H9 (cell line): Measurements from ENCODE around the gene COX6B1. TPM values are rescaled to one million over a fixed set of nuclear protein-coding genes. Genes with fewer than 3 reads are reported as not detected.
"Not testable (repeated sequence)": the region's sequence is repeated elsewhere in the genome, so short reads cannot be mapped to it uniquely, and the experiment has no call there.

ENCODE experiments used
- DNase-seq: peaks from one replicate; pipeline ENCODE4 v3.0.0-alpha.2; 2017
- H2AFZ ChIP-seq: one replicate; pipeline ENCODE4 v1.6.1; 2013; ENCODE audit warnings: mild to moderate bottlenecking, low read length, control low read depth, moderate library complexity
- H2AK5ac ChIP-seq: 2 replicates; pipeline ENCODE4 v1.6.1; 2013; ENCODE audit warnings: low read length, control low read depth, mixed read lengths; ENCODE audit not compliant: insufficient read length
- H2BK120ac ChIP-seq: one replicate; pipeline ENCODE4 v1.6.1; 2013; ENCODE audit warnings: low read depth, mild to moderate bottlenecking, low read length, control low read depth, inconsistent platforms; ENCODE audit not compliant: poor library complexity, severe bottlenecking
- H2BK12ac ChIP-seq: 2 replicates; pipeline ENCODE4 v1.6.1; 2013; ENCODE audit warnings: low read length, control low read depth, mixed read lengths, low read depth; ENCODE audit not compliant: insufficient read length
- H2BK15ac ChIP-seq: 2 replicates; pipeline ENCODE4 v1.6.1; 2013; ENCODE audit warnings: low read depth, low read length, control low read depth
- H2BK20ac ChIP-seq: one replicate; pipeline ENCODE4 v1.6.1; 2013; ENCODE audit warnings: low read depth, mild to moderate bottlenecking, low read length, control low read depth, inconsistent platforms; ENCODE audit not compliant: poor library complexity, severe bottlenecking
- H2BK5ac ChIP-seq: 2 replicates; pipeline ENCODE4 v1.6.1; 2013; ENCODE audit warnings: low read length, control low read depth, mixed read lengths; ENCODE audit not compliant: insufficient read length
- H3K14ac ChIP-seq: 2 replicates; pipeline ENCODE4 v1.6.1; 2013; ENCODE audit warnings: low read length, control low read depth; ENCODE audit not compliant: insufficient read depth
- H3K18ac ChIP-seq: 2 replicates; pipeline ENCODE4 v1.6.1; 2013; ENCODE audit warnings: low read depth, mild to moderate bottlenecking, mixed read lengths, low read length, control low read depth; ENCODE audit not compliant: insufficient read length
- H3K23ac ChIP-seq: 2 replicates; pipeline ENCODE4 v1.6.1; 2013; ENCODE audit warnings: low read length, control low read depth, mixed read lengths, low read depth; ENCODE audit not compliant: insufficient read length
- H3K23me2 ChIP-seq: 2 replicates; pipeline ENCODE4 v1.6.1; 2013; ENCODE audit warnings: low read depth, mild to moderate bottlenecking, mixed read lengths, low read length, control low read depth; ENCODE audit not compliant: insufficient read length, poor library complexity, severe bottlenecking
- H3K27ac ChIP-seq: 2 replicates; pipeline ENCODE4 v1.5.1; 2013; ENCODE audit warnings: low read length, control low read depth, mixed read lengths, low read depth; ENCODE audit not compliant: insufficient read length
- H3K27me3 ChIP-seq: 2 replicates; pipeline ENCODE4 v1.6.1; 2013; ENCODE audit warnings: low read length, control low read depth, inconsistent platforms; ENCODE audit not compliant: insufficient read depth
- H3K4ac ChIP-seq: 2 replicates; pipeline ENCODE4 v1.6.1; 2013; ENCODE audit warnings: low read depth, mild to moderate bottlenecking, control low read depth, inconsistent platforms, low read length, moderate library complexity
- H3K4me1 ChIP-seq: 2 replicates; pipeline ENCODE4 v1.6.1; 2013; ENCODE audit warnings: low read length, control low read depth, inconsistent platforms; ENCODE audit not compliant: insufficient read depth
- H3K4me2 ChIP-seq: 2 replicates; pipeline ENCODE4 v1.6.1; 2013; ENCODE audit warnings: low read length, control low read depth, mixed read lengths; ENCODE audit not compliant: insufficient read length, insufficient read depth
- H3K56ac ChIP-seq: 2 replicates; pipeline ENCODE4 v1.6.1; 2013; ENCODE audit warnings: low read depth, mild to moderate bottlenecking, mixed read lengths, low read length, control low read depth; ENCODE audit not compliant: insufficient read length
- H3K79me1 ChIP-seq: 2 replicates; pipeline ENCODE4 v1.6.1; 2013; ENCODE audit warnings: low read depth, mild to moderate bottlenecking, moderate library complexity, low read length, control low read depth, inconsistent platforms; ENCODE audit not compliant: insufficient read depth, poor library complexity, severe bottlenecking
- H3K79me2 ChIP-seq: 2 replicates; pipeline ENCODE4 v1.6.1; 2013; ENCODE audit warnings: low read length, control low read depth, inconsistent platforms; ENCODE audit not compliant: insufficient read depth
- H3K9ac ChIP-seq: 2 replicates; pipeline ENCODE4 v1.6.1; 2013; ENCODE audit warnings: low read length, control low read depth, mixed read lengths; ENCODE audit not compliant: insufficient read length; ENCODE audit errors: extremely low read depth
- H3K9me3 ChIP-seq: one replicate; pipeline ENCODE4 v1.6.1; 2013; ENCODE audit warnings: low read depth, low read length, inconsistent platforms; ENCODE audit not compliant: control insufficient read depth
- H3T11ph ChIP-seq: one replicate; pipeline ENCODE4 v1.6.1; 2013; ENCODE audit warnings: mild to moderate bottlenecking, low read length, control low read depth, inconsistent platforms
- H4K20me1 ChIP-seq: one replicate; pipeline ENCODE4 v1.6.1; 2013; ENCODE audit not compliant: control insufficient read depth, insufficient read length, insufficient read depth
- H4K5ac ChIP-seq: 2 replicates; pipeline ENCODE4 v1.6.1; 2013; ENCODE audit warnings: low read depth, mild to moderate bottlenecking, mixed read lengths, low read length, control low read depth; ENCODE audit not compliant: insufficient read length
- H4K8ac ChIP-seq: replicated peaks from 2 replicates; pipeline ENCODE4 v1.6.1; 2013; ENCODE audit warnings: low read length, control low read depth, mixed read lengths, low read depth; ENCODE audit not compliant: insufficient read length
- H4K91ac ChIP-seq: 2 replicates; pipeline ENCODE4 v1.6.1; 2013; ENCODE audit warnings: low read depth, mild to moderate bottlenecking, moderate library complexity, mixed read lengths, low read length, control low read depth; ENCODE audit not compliant: insufficient read length
- H3K27ac Mint-ChIP-seq, 3 experiments: 2 replicates in 2 of 3; 3 replicates in 1 of 3; pipeline ENCODE4 v1.8.0; 2020 to 2021; ENCODE audit warnings: mixed read lengths in 3 of 3, mild to moderate bottlenecking in 1 of 3, moderate library complexity in 1 of 3
- H3K27me3 Mint-ChIP-seq: 2 replicates; pipeline ENCODE4 v1.8.0; 2021; ENCODE audit warnings: low read depth, mild to moderate bottlenecking, moderate library complexity, mixed read lengths
- H3K36me3 Mint-ChIP-seq, 3 experiments: 2 replicates in 2 of 3; 3 replicates in 1 of 3; pipeline ENCODE4 v1.8.0; 2020 to 2021; ENCODE audit warnings: low read depth in 3 of 3, mixed read lengths in 3 of 3; ENCODE audit not compliant: insufficient read depth in 1 of 3
- H3K4me1 Mint-ChIP-seq, 2 experiments: 2 replicates each; pipeline ENCODE4 v1.8.0; 2020; ENCODE audit warnings: mixed read lengths in 2 of 2
- H3K4me3 Mint-ChIP-seq, 2 experiments: 2 replicates in 1 of 2; 3 replicates in 1 of 2; pipeline ENCODE4 v1.8.0; 2020 to 2021; ENCODE audit warnings: mild to moderate bottlenecking in 2 of 2, mixed read lengths in 2 of 2, moderate library complexity in 1 of 2
- H3K9me3 Mint-ChIP-seq, 2 experiments: 2 replicates in 1 of 2; 3 replicates in 1 of 2; pipeline ENCODE4 v1.8.0; 2020; ENCODE audit warnings: mild to moderate bottlenecking in 2 of 2, mixed read lengths in 2 of 2, moderate library complexity in 1 of 2
- WGBS: extraction: QIAGEN DNeasy Blood & Tissue Kit; methylation state at CpG from one replicate; pipeline ENCODE4 v1.1.7; 2013; ENCODE audit warnings: missing lambda C conversion rate, low lambda C conversion rate, mixed read lengths; ENCODE audit not compliant: insufficient read length; ENCODE audit errors: extremely low coverage; 5-methylcytosine and 5-hydroxymethylcytosine counted together
- total RNA-seq: library from RNA; stranded (reverse); gene quantifications from 2 replicates; pipeline ENCODE4 v1.2.1, GENCODE V29; 2021
- TF ChIP-seq, protein P1 (sequence below): fragments of 200-600 bp; sonication (generic); conservative IDR thresholded peaks from 3 replicates; pipeline ENCODE4 v1.8.0; 2021; ENCODE audit warnings: antibody characterized with exemption, mild to moderate bottlenecking

COX6B1 gene
- total RNA-seq, 1 experiment from 2014 or later: 432 TPM

GRCh38 chr19:35689836-35690235, 41.7 kb downstream of the COX6B1 start:
- DNase-seq: no peak
- no peak overlapping the region for H4K5ac ChIP-seq
- no peaks in the 10 kb centered on the region for H4K20me1 ChIP-seq
- no peaks in the 10 kb centered on the region for H3K27me3 ChIP-seq
- no peak overlapping the region for H3K56ac ChIP-seq
- H3K9me3 ChIP-seq: no peaks in the 10 kb centered on the region
- H3K4me1 ChIP-seq: no peaks in the 10 kb centered on the region
- no peak overlapping the region for H3T11ph ChIP-seq
- H2BK12ac ChIP-seq: no peak overlapping the region
- H2BK15ac ChIP-seq: no peak overlapping the region
- no peak overlapping the region for H3K4me2 ChIP-seq
- H3K79me2 ChIP-seq: no peaks in the 10 kb centered on the region
- H3K9ac ChIP-seq: no peak overlapping the region
- TF ChIP-seq, protein P1, sequence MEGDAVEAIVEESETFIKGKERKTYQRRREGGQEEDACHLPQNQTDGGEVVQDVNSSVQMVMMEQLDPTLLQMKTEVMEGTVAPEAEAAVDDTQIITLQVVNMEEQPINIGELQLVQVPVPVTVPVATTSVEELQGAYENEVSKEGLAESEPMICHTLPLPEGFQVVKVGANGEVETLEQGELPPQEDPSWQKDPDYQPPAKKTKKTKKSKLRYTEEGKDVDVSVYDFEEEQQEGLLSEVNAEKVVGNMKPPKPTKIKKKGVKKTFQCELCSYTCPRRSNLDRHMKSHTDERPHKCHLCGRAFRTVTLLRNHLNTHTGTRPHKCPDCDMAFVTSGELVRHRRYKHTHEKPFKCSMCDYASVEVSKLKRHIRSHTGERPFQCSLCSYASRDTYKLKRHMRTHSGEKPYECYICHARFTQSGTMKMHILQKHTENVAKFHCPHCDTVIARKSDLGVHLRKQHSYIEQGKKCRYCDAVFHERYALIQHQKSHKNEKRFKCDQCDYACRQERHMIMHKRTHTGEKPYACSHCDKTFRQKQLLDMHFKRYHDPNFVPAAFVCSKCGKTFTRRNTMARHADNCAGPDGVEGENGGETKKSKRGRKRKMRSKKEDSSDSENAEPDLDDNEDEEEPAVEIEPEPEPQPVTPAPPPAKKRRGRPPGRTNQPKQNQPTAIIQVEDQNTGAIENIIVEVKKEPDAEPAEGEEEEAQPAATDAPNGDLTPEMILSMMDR: no peak
- no peaks in the 10 kb centered on the region for H3K79me1 ChIP-seq
- H2BK120ac ChIP-seq: no peak overlapping the region
- no peak overlapping the region for H3K14ac ChIP-seq
- H2AFZ ChIP-seq: no peak overlapping the region
- Mint-ChIP-seq H3K27ac (no peak overlapping the region), H3K4me1 (peaks cover 3 to 8% of the 10 kb centered on the region in 2 experiments; a peak in 1 of 4 replicates), H3K27me3 (no peaks in the 10 kb centered on the region), H3K36me3 (no peaks in the 10 kb centered on the region), H3K4me3 (no peak overlapping the region), H3K9me3 (no peaks in the 10 kb centered on the region; a peak in 2 of 5 replicates)
- no peak overlapping the region for H2BK5ac ChIP-seq
- H3K23me2 ChIP-seq: no peaks in the 10 kb centered on the region
- no peak overlapping the region for H2AK5ac ChIP-seq
- H3K4ac ChIP-seq: no peak overlapping the region
- no peak overlapping the region for H2BK20ac ChIP-seq
- WGBS: no CpG with 5 or more reads among the region's 4 CpGs
- no peak overlapping the region for H3K18ac ChIP-seq
- H4K8ac ChIP-seq: no peak overlapping the region
- no peak overlapping the region for H4K91ac ChIP-seq
- no peak overlapping the region for H3K23ac ChIP-seq
- no peak overlapping the region for H3K27ac ChIP-seq

- H3K9me3 Mint-ChIP-seq, H4K20me1 ChIP-seq, H3K36me3 Mint-ChIP-seq, H4K8ac ChIP-seq, H3K27me3 Mint-ChIP-seq, H2BK15ac ChIP-seq, H3K18ac ChIP-seq, H3K56ac ChIP-seq, H3T11ph ChIP-seq, H3K4me1 Mint-ChIP-seq, H3K27me3 ChIP-seq, H3K27ac ChIP-seq, H3K14ac ChIP-seq, H3K23me2 ChIP-seq, H3K79me2 ChIP-seq, H2BK12ac ChIP-seq, H2BK20ac ChIP-seq, H3K9ac ChIP-seq, H2AK5ac ChIP-seq, H3K9me3 ChIP-seq, H4K5ac ChIP-seq, H3K4me3 Mint-ChIP-seq, H3K4me2 ChIP-seq, H3K23ac ChIP-seq, H2BK120ac ChIP-seq, H3K27ac Mint-ChIP-seq, H2AFZ ChIP-seq, H3K4me1 ChIP-seq, H3K4ac ChIP-seq, H4K91ac ChIP-seq, H2BK5ac ChIP-seq, H3K79me1 ChIP-seq, DNase-seq: not testable (repeated sequence)
- no CpG with 5 or more reads among the region's 37 CpGs for WGBS
Observed at GRCh38 chr19:35691106-35691505, 43.0 kb downstream of the COX6B1 start.
